H1 (cell line): Measurements from ENCODE around the gene CNKSR2. TPM values are rescaled to one million over a fixed set of nuclear protein-coding genes. Genes with fewer than 3 reads are reported as not detected.

ENCODE experiments used
- KDM1A ChIP-seq: fragments of 200-600, 300-600 bp; sonication (generic); IDR thresholded peaks from 2 replicates; pipeline ENCODE4 v1.7.1; 2016; ENCODE audit warnings: mild to moderate bottlenecking, low read length, borderline replicate concordance
- RAD21 ChIP-seq, 2 experiments: IDR thresholded peaks in 1 of 2; conservative IDR thresholded peaks in 1 of 2; 2 replicates each; pipeline ENCODE4 v1.6.1; 2011; ENCODE audit warnings: low read depth in 2 of 2, low read length in 2 of 2, improper control_type of control experiment in 1 of 2, inconsistent platforms in 1 of 2, mild to moderate bottlenecking in 1 of 2, moderate library complexity in 1 of 2
- polyA plus RNA-seq, 7 experiments: library from polyadenylated mRNA; depleted of rRNA in 3 of 7; stranded (reverse) in 5 of 7; unstranded in 2 of 7; fragments of >200 nt in 5 of 7; fragments of 200-250 nt in 2 of 7; gene quantifications; 1 replicate in 5 of 7; 2 replicates in 1 of 7; 4 replicates in 1 of 7; pipeline versions ENCODE4 v1.2.1 to v1.2.3, GENCODE V29; 2011 to 2013; ENCODE audit warnings: missing spikeins in 2 of 7, mixed read lengths in 2 of 7
- total RNA-seq: library from RNA; stranded (reverse); fragmentation: NEBNext Ultra II Directional; extraction: Animal tissue kit (Norgen Biotek cat#: 25700); gene quantifications from 2 replicates; pipeline ENCODE4 v1.2.1, GENCODE V29; 2021
- TF ChIP-seq, protein P1 (sequence below): IDR thresholded peaks from 2 replicates; pipeline ENCODE4 v1.6.1; 2012; ENCODE audit warnings: low read length, inconsistent platforms

CNKSR2 gene
- total and polyA plus RNA-seq, 2 of the 8 experiments (the other 6 are each of a cell fraction or from before 2014, with no cell fraction given), result 5.5 to 16.3 TPM

DNA sequence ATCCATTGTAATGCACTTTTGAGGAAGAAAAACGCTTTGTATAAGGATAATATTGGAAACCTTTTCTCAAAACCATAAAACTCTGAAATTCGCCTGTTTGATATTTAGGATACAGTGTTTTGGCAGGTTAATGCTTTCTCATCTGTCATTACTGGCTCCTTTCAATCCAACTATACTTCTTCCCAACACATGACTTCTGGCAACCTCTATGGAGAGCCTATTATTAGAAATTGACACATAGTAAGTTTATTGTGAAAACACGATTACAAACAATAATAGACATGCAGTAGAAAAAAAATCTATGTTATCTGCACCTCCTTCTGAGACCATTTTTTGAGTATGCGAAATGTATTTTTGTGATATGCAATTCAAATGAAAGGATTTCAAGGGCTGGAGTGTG lies 288.5 kb downstream of the CNKSR2 start (continued):
- no peak for TF ChIP-seq RAD21 (IDR thresholded peaks at IDR 0.05 in 1 of 2, conservative IDR thresholded peaks at IDR 0.05 in 1 of 2; ENCODE audit: low read depth in 2 of 2, low read length in 2 of 2)
- TF ChIP-seq KDM1A, result no peak
- TF ChIP-seq, protein P1, sequence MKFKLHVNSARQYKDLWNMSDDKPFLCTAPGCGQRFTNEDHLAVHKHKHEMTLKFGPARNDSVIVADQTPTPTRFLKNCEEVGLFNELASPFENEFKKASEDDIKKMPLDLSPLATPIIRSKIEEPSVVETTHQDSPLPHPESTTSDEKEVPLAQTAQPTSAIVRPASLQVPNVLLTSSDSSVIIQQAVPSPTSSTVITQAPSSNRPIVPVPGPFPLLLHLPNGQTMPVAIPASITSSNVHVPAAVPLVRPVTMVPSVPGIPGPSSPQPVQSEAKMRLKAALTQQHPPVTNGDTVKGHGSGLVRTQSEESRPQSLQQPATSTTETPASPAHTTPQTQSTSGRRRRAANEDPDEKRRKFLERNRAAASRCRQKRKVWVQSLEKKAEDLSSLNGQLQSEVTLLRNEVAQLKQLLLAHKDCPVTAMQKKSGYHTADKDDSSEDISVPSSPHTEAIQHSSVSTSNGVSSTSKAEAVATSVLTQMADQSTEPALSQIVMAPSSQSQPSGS, result no peak
- TF ChIP-seq, all 59 proteins: peak for 0
